ENCODE measurements around the gene PTPRK.

The PTPRK gene

GRCh38 chr6:128336436-128337095 lies 183.8 kb downstream of the PTPRK start:
- H3K4me1 ChIP-seq (ENCODE audit: control insufficient read depth in 1 of 2, insufficient read depth in 1 of 2, low read depth in 1 of 2, low read length in 1 of 2): no peaks in the 10 kb centered on the region
- H3K36me3 ChIP-seq: no peaks in the 10 kb centered on the region
- no peak for TF ChIP-seq CTCF (IDR thresholded peaks at IDR 0.05)
- H3K9me3 ChIP-seq: no peaks in the 10 kb centered on the region
- H3K27me3 ChIP-seq: no peaks in the 10 kb centered on the region
- no peak overlapping the region for H3K4me3 ChIP-seq (ENCODE audit: low read depth in 1 of 2, low read length in 1 of 2)
- no peak overlapping the region for H3K27ac ChIP-seq

GRCh38 chr6:128335963-128336362 lies 184.4 kb downstream of the PTPRK start:
- no peak overlapping the region for H3K4me3 ChIP-seq (ENCODE audit: low read depth in 1 of 2, low read length in 1 of 2)
- no peaks in the 10 kb centered on the region for H3K36me3 ChIP-seq
- no peaks in the 10 kb centered on the region for H3K27me3 ChIP-seq
- TF ChIP-seq CTCF (IDR thresholded peaks at IDR 0.05): no peak
- no peaks in the 10 kb centered on the region for H3K9me3 ChIP-seq
- no peak overlapping the region for H3K27ac ChIP-seq
- H3K4me1 ChIP-seq (ENCODE audit: control insufficient read depth in 1 of 2, insufficient read depth in 1 of 2, low read depth in 1 of 2, low read length in 1 of 2): no peaks in the 10 kb centered on the region

DNA sequence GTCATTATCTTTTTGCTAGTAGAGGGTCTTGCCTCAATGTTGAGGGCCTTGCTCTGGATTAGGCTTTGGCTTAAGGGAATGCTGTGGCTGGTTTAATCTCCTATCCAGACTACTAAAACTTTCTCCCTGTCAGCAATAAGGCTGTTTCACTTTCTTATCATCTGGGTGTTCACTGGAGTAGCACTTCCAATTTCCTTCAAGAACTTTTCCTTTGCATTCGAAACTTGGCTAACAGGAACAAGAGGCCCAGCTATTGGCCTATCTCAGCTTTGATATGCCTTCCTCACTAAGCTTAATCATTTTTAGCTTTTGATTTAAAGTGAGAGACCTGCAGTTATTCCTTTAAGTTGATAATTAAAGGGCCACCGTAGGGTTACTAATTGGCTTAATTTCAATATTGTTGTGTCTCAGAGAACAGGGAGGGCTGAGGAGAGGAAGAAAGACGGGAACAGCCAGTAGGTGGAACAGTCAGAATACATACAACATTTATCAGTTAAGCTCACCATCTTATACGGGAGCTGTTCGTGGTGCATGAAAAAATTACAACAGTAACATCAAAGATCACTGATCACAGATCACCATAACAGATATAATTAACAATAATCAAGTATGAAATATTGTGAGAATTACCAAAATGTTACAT lies 186.7 kb downstream of the PTPRK start:
- Histone ChIP-seq H3K27me3 (no peaks in the 10 kb centered on the region), H3K36me3 (no peaks in the 10 kb centered on the region), H3K27ac (no peak overlapping the region), H3K9me3 (no peaks in the 10 kb centered on the region), H3K4me3 (ENCODE audit: low read depth in 1 of 2, low read length in 1 of 2) (no peak overlapping the region), H3K4me1 (ENCODE audit: control insufficient read depth in 1 of 2, insufficient read depth in 1 of 2, low read depth in 1 of 2, low read length in 1 of 2) (no peaks in the 10 kb centered on the region)
- no peak for TF ChIP-seq CTCF (IDR thresholded peaks at IDR 0.05)

DNA sequence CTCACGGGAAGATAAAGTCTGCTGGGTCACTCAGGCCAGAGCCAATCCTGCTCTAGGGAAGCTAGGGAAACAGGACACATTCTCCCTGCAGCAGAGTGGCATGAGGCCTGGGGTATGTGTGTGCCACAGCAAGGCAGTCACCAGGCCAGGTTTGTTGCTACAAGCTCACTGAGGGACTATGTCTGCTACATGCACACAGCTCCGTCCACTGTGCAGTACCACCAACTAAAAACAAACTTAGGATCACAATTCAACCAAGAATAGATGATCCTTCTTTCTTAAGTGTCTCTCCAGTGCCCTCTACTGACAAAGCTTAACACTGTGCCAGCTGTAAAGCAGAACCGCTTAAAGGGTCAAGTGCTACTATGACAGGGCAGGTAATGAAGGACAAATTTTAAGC lies 192.5 kb downstream of the PTPRK start:
- H3K27me3 ChIP-seq: no peaks in the 10 kb centered on the region
- H3K4me1 ChIP-seq (ENCODE audit: control insufficient read depth in 1 of 2, insufficient read depth in 1 of 2, low read depth in 1 of 2, low read length in 1 of 2): no peaks in the 10 kb centered on the region
- no peaks in the 10 kb centered on the region for H3K36me3 ChIP-seq
- no peak for TF ChIP-seq CTCF (IDR thresholded peaks at IDR 0.05)
- H3K9me3 ChIP-seq: no peaks in the 10 kb centered on the region
- no peak overlapping the region for H3K4me3 ChIP-seq (ENCODE audit: low read depth in 1 of 2, low read length in 1 of 2)
- H3K27ac ChIP-seq: no peak overlapping the region

DNA sequence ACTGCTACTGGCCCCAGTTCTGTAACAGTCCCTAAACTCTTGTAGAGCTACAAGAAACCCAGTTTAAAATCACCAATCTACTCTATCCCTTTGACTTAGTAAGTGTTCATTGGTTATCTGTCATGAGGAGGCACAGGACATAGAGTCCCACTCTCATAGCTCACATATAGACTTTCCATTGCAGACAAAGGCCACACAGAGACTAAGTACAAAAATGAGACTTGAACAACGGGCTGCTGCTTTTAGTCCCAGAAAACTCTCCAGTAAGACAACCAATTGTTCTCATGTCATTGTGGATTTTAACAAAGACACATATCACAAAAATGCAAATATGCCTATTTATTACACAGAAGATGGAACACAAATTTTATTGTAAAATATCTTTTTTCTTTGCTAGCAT lies 197.4 kb downstream of the PTPRK start:
- H3K4me3 ChIP-seq (ENCODE audit: low read depth in 1 of 2, low read length in 1 of 2): no peak overlapping the region
- no peak overlapping the region for H3K27ac ChIP-seq
- no peaks in the 10 kb centered on the region for H3K36me3 ChIP-seq
- H3K4me1 ChIP-seq (ENCODE audit: control insufficient read depth in 1 of 2, insufficient read depth in 1 of 2, low read depth in 1 of 2, low read length in 1 of 2): no peaks in the 10 kb centered on the region
- no peaks in the 10 kb centered on the region for H3K9me3 ChIP-seq
- no peaks in the 10 kb centered on the region for H3K27me3 ChIP-seq
- TF ChIP-seq CTCF (IDR thresholded peaks at IDR 0.05): no peak

Data from neutrophil (primary cell).